DMS53 treated with DMSO at 0.1 percent for 48 hours (cell line): ENCODE measurements around the gene KANSL3.

Source experiments
- DNase-seq: peaks from one replicate; lab custom pipeline; 2025; ENCODE audit not compliant: unreplicated experiment; lab: John Stamatoyannopoulos, UW

The KANSL3 gene

DNA sequence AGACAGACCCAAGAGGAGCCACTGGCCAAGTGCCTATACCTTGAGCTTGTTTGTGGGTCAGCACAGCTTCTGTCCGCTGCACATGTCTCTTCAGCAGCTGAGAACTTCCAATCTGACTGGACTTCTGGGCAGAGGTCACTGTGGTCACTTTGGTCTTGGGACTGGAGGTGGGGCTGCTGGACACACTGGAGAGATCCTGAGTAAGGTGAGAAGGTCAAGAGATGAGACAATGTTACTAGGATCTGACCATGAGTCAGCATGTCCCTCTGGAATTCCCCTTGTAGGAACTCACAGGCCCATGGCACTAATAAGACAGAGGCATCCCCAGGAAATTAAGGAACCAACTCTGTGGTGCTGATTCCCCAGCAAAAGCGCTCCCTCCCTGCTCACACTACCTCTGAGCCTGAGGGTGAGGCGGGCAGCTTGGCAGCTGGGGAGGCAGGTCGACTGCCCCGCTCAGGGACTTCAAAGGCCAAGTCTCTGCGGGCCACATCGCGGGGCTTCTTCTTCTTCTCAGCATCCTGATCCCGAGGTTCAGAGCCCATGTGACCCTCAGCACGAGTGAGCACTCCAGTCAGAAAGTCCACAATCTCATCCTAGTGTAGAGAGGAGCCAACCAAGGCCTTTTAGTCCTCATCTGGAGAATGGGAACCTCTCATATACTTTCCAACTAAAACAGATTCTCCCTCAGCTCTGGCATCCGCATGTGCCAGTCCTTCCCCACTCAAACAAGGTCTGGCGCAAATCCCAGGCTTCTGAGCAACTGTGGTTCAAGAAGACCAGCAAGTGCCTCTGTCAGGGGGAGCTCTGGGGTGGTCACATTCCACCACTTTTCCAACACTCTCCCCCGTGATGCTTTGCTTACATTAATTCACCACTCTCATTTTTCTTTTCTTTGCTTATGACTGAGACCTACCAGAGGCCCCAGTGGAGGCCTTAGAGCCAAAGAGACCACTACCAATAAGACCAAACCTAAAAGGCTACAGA is 29.4 kb downstream of the KANSL3 start:
- DNase-seq = no peak

GRCh38 chr2:96604104-96604503 is 34.0 kb downstream of the KANSL3 start:
- DNase-seq = no peak

DNA sequence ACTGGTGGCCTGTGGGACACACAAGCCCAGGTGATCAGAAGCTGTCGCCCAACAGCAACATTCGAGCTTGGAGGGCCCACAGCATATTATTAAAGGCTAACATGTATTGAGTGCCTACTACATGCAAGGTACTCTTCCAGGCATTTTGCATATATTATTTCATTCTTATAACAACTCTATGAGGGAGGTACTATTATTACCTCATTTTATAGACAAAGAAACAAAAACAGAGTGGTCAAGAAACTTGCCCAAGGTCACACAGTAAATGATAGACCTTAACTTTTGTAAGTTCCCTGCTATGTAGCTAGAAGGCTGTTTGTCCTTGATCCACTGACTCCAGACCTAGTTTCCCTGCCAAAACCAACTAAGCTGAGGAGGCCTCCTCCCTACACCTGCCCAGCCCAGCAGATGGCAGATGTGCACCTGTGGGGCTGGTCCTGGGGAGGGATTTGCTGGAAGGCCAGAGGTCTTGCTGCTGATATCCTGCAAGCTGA is 35.7 kb downstream of the KANSL3 start:
- no peak for DNase-seq

DNA sequence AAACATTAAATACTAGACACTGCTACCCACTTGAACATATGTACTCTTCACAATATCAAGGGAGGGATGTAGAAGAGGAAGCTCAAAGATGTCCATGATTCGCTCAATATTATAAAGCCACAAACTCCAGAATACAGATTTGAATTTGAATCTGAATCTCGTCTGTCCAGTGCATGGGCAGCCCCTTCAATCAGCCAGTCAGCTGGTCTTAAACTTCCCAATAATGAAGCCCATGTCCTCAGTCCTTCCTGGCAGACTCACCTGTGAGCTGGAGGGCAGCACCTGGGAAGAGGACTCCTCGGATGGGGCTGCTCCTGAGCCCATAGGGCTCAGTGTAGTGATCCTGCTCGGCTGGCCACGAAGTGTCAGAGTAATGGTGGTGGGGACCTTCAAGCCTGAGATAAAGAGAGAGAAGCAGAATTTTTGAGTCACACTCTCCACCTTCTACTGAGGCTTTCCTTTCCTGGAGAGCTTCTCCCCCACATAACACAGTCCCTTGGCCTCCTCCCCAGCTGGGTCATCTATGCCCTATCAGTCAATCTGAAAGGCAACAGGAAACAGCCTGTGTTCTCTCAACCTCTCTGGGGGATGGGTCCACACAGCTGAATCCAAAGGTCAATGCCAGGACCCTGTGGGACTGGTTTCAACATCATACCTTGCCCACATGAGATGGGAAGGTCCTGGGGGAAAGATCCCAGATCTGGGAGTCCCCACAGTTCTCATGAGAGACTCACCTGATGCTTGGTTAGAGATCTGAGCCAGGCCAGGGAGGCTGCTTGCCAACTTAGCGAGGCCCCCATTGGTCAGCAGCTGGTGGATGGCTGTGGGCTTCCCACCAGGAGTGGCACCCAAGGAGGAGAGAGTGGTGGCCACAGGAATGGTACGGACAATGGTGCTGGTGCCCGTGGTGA is 36.5 kb downstream of the KANSL3 start:
- DNase-seq = no peak

- DNase-seq = no peak
Observed at GRCh38 chr2:96599941-96600340, 38.2 kb downstream of the KANSL3 start.

GRCh38 chr2:96596596-96596995 is 41.5 kb downstream of the KANSL3 start:
- no peak for DNase-seq

DNA sequence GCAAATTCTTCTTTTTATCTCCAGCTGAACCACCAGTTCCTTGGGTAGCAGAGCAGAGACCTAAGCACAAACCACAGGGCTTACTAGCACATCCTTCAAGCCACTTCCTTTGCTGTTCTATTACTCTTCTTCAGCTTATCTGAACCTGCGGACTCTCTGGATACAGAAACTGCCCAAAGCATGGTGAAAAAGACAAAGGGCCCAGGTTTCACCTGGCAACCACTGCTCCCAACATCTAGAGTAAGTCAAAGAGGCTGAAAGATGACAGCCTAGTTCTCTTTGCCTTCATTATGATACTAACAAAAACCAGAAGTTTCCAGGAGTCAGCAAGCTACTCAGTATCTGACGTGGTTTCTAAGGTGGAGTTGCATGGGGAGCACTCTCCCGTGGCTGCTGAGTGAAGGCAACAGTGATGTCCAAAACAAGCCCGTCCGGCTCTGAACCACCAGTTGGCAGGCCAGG is 43.4 kb downstream of the KANSL3 start:
- no peak for DNase-seq

- no peak for DNase-seq
Observed at GRCh38 chr2:96594282-96594681, 43.8 kb downstream of the KANSL3 start.

GRCh38 chr2:96591494-96591893 is 46.6 kb downstream of the KANSL3 start:
- DNase-seq = no peak

- DNase-seq = no peak
Observed at GRCh38 chr2:96591054-96591453, 47.1 kb downstream of the KANSL3 start.

- DNase-seq = no peak
Observed at GRCh38 chr2:96587843-96588242, 50.3 kb downstream of the KANSL3 start.

GRCh38 chr2:96584017-96584416 is 54.1 kb downstream of the KANSL3 start:
- no peak for DNase-seq

DNA sequence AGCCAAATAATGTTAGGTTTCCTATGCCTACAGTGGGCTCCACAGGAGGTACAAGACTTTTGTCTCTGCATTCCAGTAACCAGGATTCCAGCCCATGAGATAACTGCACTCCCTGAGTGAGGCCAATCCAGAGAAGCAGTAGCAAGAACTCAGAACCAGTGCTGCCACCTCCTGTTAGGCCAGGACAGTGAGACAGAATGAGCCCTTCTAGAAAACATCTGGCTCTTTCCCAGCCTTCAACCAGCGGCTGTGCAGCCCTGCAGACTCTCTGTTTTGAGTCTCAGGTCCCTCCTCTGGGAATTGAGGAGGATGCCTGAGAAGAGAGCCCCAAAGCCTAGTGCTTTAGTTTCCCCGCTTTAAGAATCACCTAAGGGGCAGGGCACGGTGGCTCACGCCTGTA is 57.3 kb downstream of the KANSL3 start:
- DNase-seq = no peak

DNA sequence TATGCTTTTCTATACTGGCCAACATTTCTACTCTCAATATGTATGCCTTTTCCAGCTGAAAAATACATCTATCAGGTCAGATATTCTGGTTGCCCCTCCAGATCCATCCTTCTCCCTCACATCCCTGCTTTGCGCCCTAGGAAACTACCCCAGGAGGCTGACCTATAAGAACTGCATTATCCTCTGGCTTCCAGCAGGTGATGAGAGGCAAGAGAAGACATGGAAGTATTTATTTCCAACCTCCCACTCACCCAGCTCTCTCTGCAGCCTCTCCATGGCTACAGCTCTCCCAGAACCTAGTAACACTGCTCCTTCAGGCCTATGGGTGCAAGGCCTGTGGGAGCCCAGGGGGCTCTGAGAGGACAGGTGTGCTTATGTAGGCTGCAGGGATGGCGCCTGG is 58.7 kb downstream of the KANSL3 start:
- no peak for DNase-seq

GRCh38 chr2:96578731-96579130 is 59.4 kb downstream of the KANSL3 start:
- no peak for DNase-seq

GRCh38 chr2:96577501-96577900 is 60.6 kb downstream of the KANSL3 start:
- DNase-seq = no peak

- DNase-seq = no peak
Observed at GRCh38 chr2:96575785-96576456, 62.2 kb downstream of the KANSL3 start.

DNA sequence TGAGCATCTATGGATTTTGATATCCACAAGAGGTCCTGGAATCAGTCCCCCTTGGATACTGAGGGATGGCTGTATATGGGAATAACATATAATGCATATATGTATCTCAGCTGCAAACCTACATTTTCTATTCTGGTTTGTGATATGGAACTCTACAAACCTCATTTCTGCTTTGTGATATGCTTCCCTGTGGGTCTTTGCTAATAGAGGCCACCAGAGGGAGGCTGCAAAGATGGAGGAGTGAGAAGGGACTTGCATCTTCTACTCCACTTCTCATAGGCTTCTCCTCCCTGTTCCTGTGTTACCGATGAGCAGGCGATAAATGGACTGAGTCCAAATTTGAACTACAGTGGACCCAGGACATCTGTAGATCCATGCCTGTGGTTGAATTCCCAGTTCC is 63.7 kb downstream of the KANSL3 start:
- no peak for DNase-seq

DNA sequence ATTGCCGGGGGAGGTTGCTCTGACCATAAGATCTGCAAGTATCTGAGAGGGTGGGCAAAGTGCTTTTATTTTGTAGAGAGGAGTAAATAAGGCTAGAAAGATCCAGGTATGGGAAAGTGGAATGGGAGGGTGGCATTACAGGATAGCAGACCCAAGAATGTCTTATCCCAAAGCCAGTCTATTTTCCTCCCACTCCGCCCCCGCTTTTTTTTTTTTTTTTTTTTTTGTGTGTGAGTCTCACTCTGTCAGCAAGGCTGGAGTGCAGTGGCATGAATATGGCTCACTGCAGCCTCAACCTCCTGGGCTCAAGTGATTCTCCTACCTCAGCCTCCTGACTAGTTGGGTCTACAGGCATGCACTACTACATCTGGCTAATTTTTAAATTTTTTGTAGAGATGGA is 70.0 kb downstream of the KANSL3 start:
- DNase-seq = no peak

- no peak for DNase-seq
Observed at GRCh38 chr2:96565111-96565510, 73.0 kb downstream of the KANSL3 start.

- no peak for DNase-seq
Observed at GRCh38 chr2:96564563-96564962, 73.5 kb downstream of the KANSL3 start.
